MM.1S (cell line): Measurements from ENCODE around the gene DIPK1B.
"Not testable (repeated sequence)": the region's sequence is repeated elsewhere in the genome, so short reads cannot be mapped to it uniquely, and the experiment has no call there.

Experiments
- EZH2 ChIP-seq: fragments of 300-600 bp; sonication (generic); optimal IDR thresholded peaks from 2 replicates; pipeline ENCODE3; 2017; ENCODE audit warnings: low read depth, mild to moderate bottlenecking, antibody characterized with exemption, low read length, mixed read lengths
- TF ChIP-seq, protein P1 (sequence below): fragments of 300-600 bp; sonication (generic); IDR thresholded peaks from 2 replicates; pipeline ENCODE4 v1.5.1; 2016; ENCODE audit warnings: antibody characterized with exemption, low read length, mixed read lengths

- TF ChIP-seq, protein P1, sequence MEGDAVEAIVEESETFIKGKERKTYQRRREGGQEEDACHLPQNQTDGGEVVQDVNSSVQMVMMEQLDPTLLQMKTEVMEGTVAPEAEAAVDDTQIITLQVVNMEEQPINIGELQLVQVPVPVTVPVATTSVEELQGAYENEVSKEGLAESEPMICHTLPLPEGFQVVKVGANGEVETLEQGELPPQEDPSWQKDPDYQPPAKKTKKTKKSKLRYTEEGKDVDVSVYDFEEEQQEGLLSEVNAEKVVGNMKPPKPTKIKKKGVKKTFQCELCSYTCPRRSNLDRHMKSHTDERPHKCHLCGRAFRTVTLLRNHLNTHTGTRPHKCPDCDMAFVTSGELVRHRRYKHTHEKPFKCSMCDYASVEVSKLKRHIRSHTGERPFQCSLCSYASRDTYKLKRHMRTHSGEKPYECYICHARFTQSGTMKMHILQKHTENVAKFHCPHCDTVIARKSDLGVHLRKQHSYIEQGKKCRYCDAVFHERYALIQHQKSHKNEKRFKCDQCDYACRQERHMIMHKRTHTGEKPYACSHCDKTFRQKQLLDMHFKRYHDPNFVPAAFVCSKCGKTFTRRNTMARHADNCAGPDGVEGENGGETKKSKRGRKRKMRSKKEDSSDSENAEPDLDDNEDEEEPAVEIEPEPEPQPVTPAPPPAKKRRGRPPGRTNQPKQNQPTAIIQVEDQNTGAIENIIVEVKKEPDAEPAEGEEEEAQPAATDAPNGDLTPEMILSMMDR, result peak; percentile 41
- not testable (repeated sequence) for TF ChIP-seq EZH2
Measured at GRCh38 chr9:136766410-136767120, 54.2 kb downstream of the DIPK1B start.
